ACC112 (cell line): ENCODE results near the gene DENND5B.

Source experiments
- H2AFZ ChIP-seq: fragments of 200-600 bp; sonication (generic); one replicate; pipeline ENCODE4 v1.6.0; 2017; ENCODE audit warnings: antibody characterized with exemption, low read length; ENCODE audit not compliant: unreplicated experiment
- H3K27ac ChIP-seq: fragments of 200-600 bp; sonication (generic); 2 replicates; pipeline ENCODE4 v1.5.1; 2014; ENCODE audit warnings: low read depth, mild to moderate bottlenecking, antibody characterized with exemption, low read length, moderate library complexity
- H3K27me3 ChIP-seq: fragments of 200-600 bp; sonication (generic); 2 replicates; pipeline ENCODE4 v1.6.1; 2014; ENCODE audit warnings: mild to moderate bottlenecking, antibody characterized with exemption, low read length, moderate library complexity, mixed read lengths; ENCODE audit not compliant: insufficient read depth
- H3K36me3 ChIP-seq: fragments of 200-600 bp; sonication (generic); 2 replicates; pipeline ENCODE4 v1.6.1; 2016; ENCODE audit warnings: mild to moderate bottlenecking, antibody characterized with exemption, low read length, moderate library complexity, mixed read lengths; ENCODE audit not compliant: insufficient read depth
- H3K4me1 ChIP-seq: fragments of 200-600 bp; sonication (generic); one replicate; pipeline ENCODE4 v1.6.1; 2016; ENCODE audit warnings: low read length, mixed read lengths; ENCODE audit not compliant: insufficient read depth, unreplicated experiment, control insufficient read depth
- H3K4me3 ChIP-seq: fragments of 200-600 bp; sonication (generic); 2 replicates; pipeline ENCODE4 v1.5.1; 2014; ENCODE audit warnings: mild to moderate bottlenecking, low read depth, low read length
- H3K79me2 ChIP-seq: fragments of 200-600 bp; sonication (generic); one replicate; pipeline ENCODE4 v1.6.0; 2016; ENCODE audit warnings: low read length; ENCODE audit not compliant: control insufficient read depth, unreplicated experiment, insufficient read depth

The DENND5B gene

DNA sequence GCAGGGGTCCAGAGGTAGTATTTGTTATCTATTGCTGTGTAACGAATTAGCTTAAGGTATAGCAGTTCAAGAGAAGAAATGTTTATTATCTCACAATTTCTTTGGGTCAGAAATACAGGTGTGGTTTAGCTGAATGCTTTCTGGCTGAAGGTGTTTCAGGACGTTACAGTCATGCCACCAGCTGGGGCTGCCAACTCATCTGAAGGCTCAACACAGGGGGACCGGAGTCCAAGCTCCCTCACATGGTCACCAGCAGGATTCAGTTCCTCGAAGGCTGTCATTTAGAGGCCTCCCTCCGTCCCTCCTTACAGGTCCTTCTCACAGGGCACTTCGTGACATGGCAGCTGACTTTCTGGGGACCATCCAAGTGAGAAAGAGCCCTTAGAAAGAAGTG, 227.5 kb downstream of the DENND5B start:
- Histone ChIP-seq H3K79me2 (no peaks in the 10 kb centered on the region), H2AFZ (no peak overlapping the region), H3K4me3 (no peak overlapping the region), H3K36me3 (no peaks in the 10 kb centered on the region), H3K4me1 (no peaks in the 10 kb centered on the region), H3K27me3 (no peaks in the 10 kb centered on the region), H3K27ac (no peak overlapping the region)

DNA sequence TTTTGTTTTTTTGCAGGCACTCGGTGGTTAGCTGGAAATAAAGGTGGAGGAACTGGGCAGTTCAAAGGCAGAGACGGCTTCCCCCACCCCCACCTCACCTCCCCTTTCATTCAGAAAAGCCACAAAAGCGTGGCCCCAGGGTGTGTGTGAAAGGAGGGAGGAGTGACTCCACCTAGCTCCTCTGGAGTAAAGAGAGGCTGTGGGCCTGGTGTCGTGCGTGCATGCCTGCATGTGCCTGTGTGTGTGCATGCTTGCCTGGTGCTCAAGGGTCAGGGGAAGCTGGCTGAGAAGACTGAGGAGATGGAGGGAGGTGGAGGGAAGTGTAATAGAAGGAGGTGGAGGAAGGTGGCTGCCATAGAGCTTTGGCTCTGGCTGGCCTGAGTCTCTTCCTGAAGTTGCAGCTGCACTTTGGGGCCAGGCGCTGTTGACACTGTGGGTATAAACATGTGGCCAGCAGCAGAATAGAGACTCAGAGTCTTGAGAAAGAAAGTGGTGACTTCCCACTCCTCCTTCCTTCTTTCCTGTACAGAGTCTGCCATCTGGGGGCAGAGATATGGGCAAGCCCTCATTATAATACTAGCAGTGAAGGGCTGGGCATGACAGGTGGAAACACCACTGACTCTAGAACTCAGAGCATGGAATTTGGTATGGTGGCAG, 228.0 kb downstream of the DENND5B start:
- no peaks in the 10 kb centered on the region for H3K36me3 ChIP-seq
- peak overlapping the region; percentile 3 for H2AFZ ChIP-seq
- H3K79me2 ChIP-seq: no peaks in the 10 kb centered on the region
- H3K4me3 ChIP-seq: peak overlapping the region; percentile 39; the same call in 1 of the 2 replicates
- H3K27ac ChIP-seq: no peak overlapping the region
- H3K4me1 ChIP-seq: no peaks in the 10 kb centered on the region
- no peaks in the 10 kb centered on the region for H3K27me3 ChIP-seq

DNA sequence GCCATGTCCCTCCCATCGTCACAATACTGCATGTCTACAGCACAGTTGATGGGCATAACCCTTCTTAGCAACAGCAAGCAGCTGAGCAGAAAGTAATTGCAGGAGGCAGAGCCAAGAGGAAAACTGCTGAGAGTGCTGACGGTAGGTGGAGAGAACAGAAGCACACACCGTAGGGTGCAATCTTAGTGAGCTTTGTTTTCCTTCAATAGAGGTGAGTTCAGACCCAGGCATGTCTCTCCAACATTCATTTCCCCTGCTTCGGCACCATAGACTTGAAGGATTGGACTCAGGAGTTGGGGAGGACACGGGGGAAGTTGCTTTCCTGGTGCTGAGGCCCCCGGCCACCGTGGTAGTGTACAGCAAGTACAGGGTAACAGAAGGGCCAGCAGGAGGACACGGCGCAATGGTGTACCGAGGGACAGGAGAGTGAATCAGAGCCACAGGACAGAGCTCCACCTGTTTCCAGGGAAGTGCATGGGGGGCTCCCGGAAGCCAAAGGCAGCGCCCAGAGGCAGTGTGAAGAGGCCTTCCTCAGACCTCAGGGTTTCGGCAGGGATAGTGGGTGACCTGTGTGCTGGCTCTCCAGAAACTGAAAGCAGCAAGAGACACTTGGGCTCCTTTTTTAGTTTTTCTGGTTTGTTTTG, 228.7 kb downstream of the DENND5B start:
- H3K36me3 ChIP-seq: no peaks in the 10 kb centered on the region

DNA sequence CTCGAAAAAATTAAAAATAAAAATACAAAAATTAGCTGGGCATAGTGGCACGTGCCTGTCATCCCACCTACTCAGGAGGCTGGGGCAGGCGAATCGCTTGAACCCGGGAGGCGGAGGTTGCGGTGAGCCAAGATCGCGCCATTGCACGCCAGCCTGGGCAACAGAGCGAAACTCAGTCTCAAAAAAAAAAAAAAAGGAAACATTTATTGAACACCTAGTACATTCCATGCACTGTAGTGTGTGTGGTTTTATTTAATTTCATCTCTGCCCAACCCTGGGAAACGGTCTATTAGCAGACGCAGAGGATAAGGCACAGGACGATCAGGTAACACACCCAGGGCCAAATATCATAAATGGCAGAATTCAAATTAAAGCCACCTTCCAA, 229.2 kb downstream of the DENND5B start:
- Histone ChIP-seq H3K79me2 (no peaks in the 10 kb centered on the region), H3K27me3 (no peaks in the 10 kb centered on the region), H3K36me3 (no peaks in the 10 kb centered on the region), H2AFZ (peak overlapping the region; percentile 3), H3K4me3 (no peak overlapping the region), H3K4me1 (no peaks in the 10 kb centered on the region), H3K27ac (no peak overlapping the region)

More for the DNA sequence above, 228.7 kb downstream of the DENND5B start:
- no peaks in the 10 kb centered on the region for H3K4me1 ChIP-seq
- H3K4me3 ChIP-seq: peak overlapping the region; percentile 39
- peak overlapping the region; percentile 3 for H2AFZ ChIP-seq
- no peaks in the 10 kb centered on the region for H3K79me2 ChIP-seq
- no peak overlapping the region for H3K27ac ChIP-seq
- no peaks in the 10 kb centered on the region for H3K27me3 ChIP-seq

DNA sequence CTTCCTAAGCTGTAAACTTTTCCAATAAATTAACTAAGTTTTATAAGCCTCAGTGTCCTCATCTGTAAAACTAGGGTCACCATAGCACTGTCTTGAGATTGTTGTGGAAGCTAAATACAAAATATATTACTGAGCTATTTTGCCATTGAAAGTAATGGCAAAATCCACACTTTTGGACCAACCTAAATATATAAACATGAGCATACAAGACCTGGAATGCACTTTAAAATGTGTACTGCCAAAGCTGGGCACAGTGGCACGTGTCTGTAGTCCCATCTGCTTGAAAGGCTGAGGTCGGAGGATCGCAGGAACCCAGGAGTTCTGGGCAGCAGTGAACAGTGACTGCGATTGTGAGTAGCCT, 235.2 kb downstream of the DENND5B start:
- Histone ChIP-seq H3K36me3 (no peaks in the 10 kb centered on the region), H3K4me1 (no peaks in the 10 kb centered on the region), H2AFZ (no peak overlapping the region), H3K27ac (no peak overlapping the region), H3K4me3 (no peak overlapping the region), H3K27me3 (peaks cover 3% of the 10 kb centered on the region; the same call in 1 of the 2 replicates), H3K79me2 (no peaks in the 10 kb centered on the region)

DNA sequence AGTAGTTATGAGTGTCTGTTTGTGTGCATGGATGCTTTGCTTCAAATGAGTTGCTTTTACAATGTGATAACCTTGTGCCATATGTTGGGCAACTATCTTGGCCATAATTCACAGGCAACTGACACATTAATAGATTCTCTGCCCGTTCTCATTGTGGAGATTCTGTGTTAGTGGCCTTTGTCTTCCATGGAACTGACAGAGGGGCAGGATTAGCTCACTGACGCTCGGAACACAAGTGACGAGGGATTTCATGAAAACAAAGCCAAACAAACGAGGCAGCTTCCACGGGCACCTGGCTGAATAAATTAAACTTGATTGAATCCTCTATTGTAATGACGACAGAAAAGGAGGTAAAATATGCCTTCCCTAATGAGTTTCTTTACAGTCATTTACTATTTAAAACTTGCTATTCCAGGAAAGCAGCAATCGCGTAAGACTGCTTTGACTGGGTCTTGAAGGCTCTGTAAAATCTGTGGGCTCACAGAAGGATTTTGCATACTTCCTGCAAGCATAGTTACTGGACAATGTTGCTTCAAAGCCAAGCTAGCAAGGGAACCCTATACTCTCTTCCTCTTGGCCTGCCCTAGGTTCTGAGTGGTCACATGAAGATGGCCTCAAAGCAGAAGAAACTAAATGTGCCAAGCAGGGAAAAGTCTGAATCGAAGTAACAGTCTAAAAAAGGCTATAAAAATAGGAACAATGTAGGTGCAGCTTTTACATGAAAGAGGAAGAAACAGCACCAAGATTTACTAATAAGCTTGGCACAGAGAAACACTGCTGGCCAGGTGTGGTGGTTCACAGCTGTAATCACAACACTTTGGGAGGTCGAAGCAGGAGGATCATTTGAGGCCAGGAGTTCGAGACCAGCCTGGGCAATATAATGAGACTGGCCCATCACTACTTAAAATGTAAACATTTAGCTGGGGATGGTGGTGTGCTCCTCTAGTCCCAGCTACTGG, 236.9 kb downstream of the DENND5B start:
- H3K4me3 ChIP-seq: no peak overlapping the region
- no peaks in the 10 kb centered on the region for H3K36me3 ChIP-seq
- H3K27me3 ChIP-seq: peaks cover 14% of the 10 kb centered on the region
- H3K27ac ChIP-seq: no peak overlapping the region
- H3K79me2 ChIP-seq: no peaks in the 10 kb centered on the region
- H2AFZ ChIP-seq: no peak overlapping the region
- H3K4me1 ChIP-seq: no peaks in the 10 kb centered on the region

DNA sequence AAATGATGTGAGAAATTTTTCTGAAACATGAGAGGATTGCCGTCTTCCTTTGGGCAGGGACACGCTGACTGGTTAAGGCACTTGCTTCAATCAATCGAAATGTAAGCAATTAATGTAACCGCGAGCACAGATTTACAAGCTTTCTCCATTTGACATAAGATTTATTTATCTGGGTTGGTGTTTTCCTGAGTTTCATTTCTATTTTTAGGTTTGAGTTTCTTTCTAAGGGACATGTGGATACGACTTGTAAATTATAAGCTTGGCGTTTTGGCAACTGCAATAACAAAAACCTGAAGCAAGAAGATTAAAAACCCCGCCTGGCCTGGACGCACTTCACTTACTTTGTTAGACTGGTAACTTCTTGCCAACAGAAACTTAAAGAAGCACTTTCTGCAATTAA, 244.7 kb downstream of the DENND5B start:
- Histone ChIP-seq H3K4me1 (no peaks in the 10 kb centered on the region), H3K79me2 (no peaks in the 10 kb centered on the region), H3K36me3 (no peaks in the 10 kb centered on the region), H3K27me3 (peaks cover 31% of the 10 kb centered on the region), H3K27ac (no peak overlapping the region), H3K4me3 (no peak overlapping the region), H2AFZ (no peak overlapping the region)

DNA sequence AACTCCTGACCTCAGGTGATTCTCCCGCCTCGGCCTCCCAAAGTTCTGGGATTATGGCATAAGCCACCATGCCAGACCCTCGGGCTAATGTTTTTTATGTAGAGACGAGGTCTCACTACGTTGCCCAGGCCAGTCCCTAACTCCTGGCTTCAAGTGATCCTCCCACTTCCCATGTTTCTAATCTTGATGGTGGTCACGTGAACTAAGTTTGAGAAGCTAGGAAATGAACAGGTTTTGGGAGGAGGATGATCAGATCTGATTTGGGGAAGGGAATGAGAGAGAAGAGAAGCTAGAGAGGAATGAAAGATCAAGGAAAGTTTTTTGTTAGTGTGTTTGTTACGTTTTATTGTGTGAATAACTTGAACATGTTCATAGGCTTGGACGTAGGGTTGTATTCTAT, 247.8 kb downstream of the DENND5B start:
- H3K27ac ChIP-seq: no peak overlapping the region
- no peaks in the 10 kb centered on the region for H3K36me3 ChIP-seq
- H2AFZ ChIP-seq: no peak overlapping the region
- peaks cover 14% of the 10 kb centered on the region for H3K27me3 ChIP-seq
- no peak overlapping the region for H3K4me3 ChIP-seq
- H3K4me1 ChIP-seq: no peaks in the 10 kb centered on the region
- H3K79me2 ChIP-seq: no peaks in the 10 kb centered on the region

DNA sequence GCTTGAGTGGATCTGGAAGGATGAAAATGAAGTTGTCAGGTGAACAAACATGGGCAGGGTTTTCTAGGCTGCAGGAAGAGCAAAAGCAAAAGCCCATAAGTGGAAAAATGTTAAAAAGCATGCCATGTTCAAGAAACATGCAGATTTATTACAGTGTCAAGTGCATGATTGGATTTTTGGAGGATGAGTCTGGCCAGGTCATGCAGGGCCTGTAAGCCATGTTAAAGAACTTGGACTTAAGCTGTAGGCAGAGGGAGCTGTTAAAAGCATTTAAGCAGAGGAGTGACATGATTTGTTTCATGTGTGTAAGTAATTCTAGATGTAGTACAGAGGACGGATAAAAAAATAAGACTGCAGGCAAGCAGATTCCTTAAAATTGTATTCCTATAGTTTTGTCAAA, 248.7 kb downstream of the DENND5B start:
- Histone ChIP-seq H3K27ac (no peak overlapping the region), H3K79me2 (no peaks in the 10 kb centered on the region), H3K27me3 (peaks cover 11% of the 10 kb centered on the region), H2AFZ (no peak overlapping the region), H3K4me1 (no peaks in the 10 kb centered on the region), H3K4me3 (no peak overlapping the region), H3K36me3 (no peaks in the 10 kb centered on the region)

DNA sequence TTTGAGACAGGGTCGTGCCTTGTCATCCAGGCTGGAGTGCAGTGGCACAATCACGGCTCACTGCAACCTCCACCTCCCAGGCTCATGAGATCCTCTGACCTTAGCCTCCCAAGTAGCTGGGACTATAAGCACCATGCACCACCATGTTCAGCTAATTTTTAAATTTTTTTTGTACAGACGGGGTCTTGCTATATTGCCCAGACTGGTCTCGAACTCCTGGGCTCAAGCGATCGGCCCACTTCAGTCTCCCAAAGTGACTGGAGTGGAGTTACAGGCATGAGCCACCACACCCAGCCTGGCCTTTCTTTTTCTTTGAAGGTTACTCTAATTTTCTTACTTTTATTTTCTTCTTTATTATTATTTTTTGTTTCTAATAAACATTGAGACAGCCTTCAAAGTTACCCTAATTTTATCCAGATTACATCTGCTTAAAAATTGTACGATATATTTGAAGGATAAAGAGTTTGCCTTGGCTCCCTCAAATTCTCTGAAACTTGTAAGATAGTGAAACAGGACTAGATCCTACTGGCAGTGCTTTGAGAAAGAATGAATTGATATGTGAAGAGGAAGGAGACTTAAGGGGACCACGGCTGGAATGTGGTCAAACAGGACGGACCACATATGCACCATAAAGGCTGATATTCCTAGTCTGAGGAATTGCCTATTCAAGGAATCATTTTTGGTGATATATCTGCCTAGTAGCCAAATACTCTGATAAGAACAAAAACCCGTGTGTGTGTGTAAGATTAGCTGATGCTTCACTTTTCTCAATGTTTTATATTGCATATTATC, 250.9 kb downstream of the DENND5B start:
- H3K27me3 ChIP-seq: no peaks in the 10 kb centered on the region
- H3K4me3 ChIP-seq: no peak overlapping the region
- H3K27ac ChIP-seq: no peak overlapping the region
- H3K36me3 ChIP-seq: no peaks in the 10 kb centered on the region
- no peaks in the 10 kb centered on the region for H3K4me1 ChIP-seq
- H2AFZ ChIP-seq: no peak overlapping the region
- H3K79me2 ChIP-seq: no peaks in the 10 kb centered on the region
